ENCODE data around the gene KIRREL2. TPM values are rescaled to one million over a fixed set of nuclear protein-coding genes. Genes with fewer than 3 reads are reported as not detected.
A peak's percentile ranks its signal among the peaks of the same experiment; 100 is the strongest.
"Not testable (repeated sequence)": the region's sequence is repeated elsewhere in the genome, so short reads cannot be mapped to it uniquely, and the experiment has no call there.

KIRREL2 gene
- polyA plus RNA-seq, 4 donors = 0.10 to 0.62 TPM; not detected in 2

DNA sequence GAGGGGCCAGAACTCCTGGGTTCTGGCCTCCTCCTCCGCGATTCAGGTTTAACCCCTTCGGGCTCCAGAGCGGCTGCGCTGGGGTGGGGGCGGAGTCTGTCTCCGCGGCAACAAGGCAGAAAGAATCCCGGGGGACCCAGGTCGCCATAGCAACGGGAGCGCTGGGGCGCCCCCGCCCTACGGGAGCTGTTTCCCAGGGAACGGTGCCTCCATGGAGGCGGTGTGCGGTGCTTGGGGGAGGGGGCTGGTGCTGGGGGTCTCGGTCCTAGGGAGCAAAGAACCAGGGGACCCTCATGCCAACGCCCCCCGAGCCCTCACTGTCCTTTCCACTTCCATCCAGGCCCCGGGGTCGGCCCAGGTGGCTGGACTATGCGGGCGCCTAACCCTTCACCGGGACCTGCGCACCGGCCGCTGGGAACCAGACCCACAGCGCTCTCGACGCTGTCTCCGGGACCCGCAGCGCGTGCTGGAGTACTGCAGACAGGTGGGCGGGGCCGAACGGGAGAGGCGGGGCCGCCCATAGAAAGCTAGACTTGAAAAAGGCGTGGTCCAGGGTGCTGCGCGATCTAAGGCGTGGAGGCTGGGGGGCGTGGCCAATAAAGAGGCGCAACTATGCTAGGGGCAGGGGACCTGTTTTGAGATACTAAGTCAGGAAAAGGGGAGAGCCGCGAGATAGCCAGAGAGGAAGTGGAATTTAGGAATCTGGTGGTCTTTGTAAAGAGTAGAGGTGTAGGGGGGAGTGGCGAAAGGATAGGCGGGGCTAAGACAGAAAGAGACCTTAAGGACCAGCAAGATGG is 12.8 kb downstream of the KIRREL2 start:
- peak overlapping the region in 2 of 3 donors; percentile 14 to 29 for H3K4me3 ChIP-seq (ENCODE audit: low read depth in 1 of 3, low read length in 3 of 3)
- H3K9me3 ChIP-seq (ENCODE audit: control insufficient read depth in 2 of 2, insufficient read depth in 1 of 2, low read depth in 1 of 2, low read length in 1 of 2) = no peaks in the 10 kb centered on the region

DNA sequence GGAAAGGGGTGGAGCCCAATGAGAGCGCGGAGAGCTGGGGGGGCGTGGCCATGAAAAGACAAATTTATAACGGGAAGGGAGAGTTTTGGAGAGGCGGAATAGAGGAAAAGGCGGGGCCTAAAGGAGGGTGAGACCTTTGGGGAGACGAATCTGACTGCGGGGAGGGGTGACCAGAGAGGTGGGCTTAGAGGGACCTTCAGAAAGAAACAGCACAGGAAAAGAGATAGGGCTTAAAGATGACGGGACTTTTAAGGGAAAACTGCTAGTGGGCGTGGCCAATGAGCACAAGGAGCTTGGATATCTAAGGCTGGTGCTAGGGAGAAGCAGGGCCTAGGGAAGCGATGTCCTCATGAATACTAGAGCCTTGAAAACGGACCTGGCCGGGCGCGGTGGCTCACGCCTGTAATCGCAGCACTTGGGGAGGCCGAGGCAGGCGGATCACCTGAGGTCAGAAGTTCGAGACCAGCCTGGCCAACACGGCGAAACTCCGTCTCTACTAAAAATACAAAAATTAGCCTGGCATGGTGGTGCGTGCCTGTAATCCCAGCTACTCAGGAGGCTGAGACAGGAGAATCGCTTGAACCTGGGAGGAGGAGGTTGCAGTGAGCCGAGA is 13.5 kb downstream of the KIRREL2 start:
- not testable (repeated sequence) for H3K9me3 ChIP-seq (ENCODE audit: control insufficient read depth in 2 of 2, insufficient read depth in 1 of 2, low read depth in 1 of 2, low read length in 1 of 2); FAIRE-seq; H3K4me3 ChIP-seq (ENCODE audit: low read depth in 1 of 3, low read length in 3 of 3); H3K27ac ChIP-seq (ENCODE audit: low read depth in 1 of 3, low read length in 2 of 3); H3K36me3 ChIP-seq (ENCODE audit: control insufficient read depth in 3 of 3, insufficient read depth in 2 of 3, low read depth in 1 of 3, low read length in 3 of 3); DNase-seq
- peaks cover 2 to 49% (median 4%) of the 10 kb centered on the region in 3 donors for H3K27me3 ChIP-seq (ENCODE audit: control insufficient read depth in 3 of 3, insufficient read depth in 3 of 3, low read length in 3 of 3)
- 35 to 41% (median 37%) methylated on average over 26 of the region's 26 CpGs for WGBS, 3 donors
- peaks cover 0 to 18% (median 3%) of the 10 kb centered on the region in 3 donors for H3K4me1 ChIP-seq (ENCODE audit: control insufficient read depth in 3 of 3, insufficient read depth in 2 of 3, low read depth in 1 of 3, low read length in 2 of 3)

More for the DNA sequence above, 12.8 kb downstream of the KIRREL2 start:
- Histone ChIP-seq H3K4me1 (ENCODE audit: control insufficient read depth in 3 of 3, insufficient read depth in 2 of 3, low read depth in 1 of 3, low read length in 2 of 3) (peaks cover 0 to 18% (median 3%) of the 10 kb centered on the region in 3 donors), H3K36me3 (ENCODE audit: control insufficient read depth in 3 of 3, insufficient read depth in 2 of 3, low read depth in 1 of 3, low read length in 3 of 3) (no peaks in the 10 kb centered on the region), H3K27me3 (ENCODE audit: control insufficient read depth in 3 of 3, insufficient read depth in 3 of 3, low read length in 3 of 3) (peaks cover 2 to 49% (median 4%) of the 10 kb centered on the region in 3 donors), H3K27ac (ENCODE audit: low read depth in 1 of 3, low read length in 2 of 3) (peak overlapping the region in 1 of 3 donors; percentile 28)
- FAIRE-seq = no peak
- 1 to 3% (median 2%) methylated on average over 47 to 51 of the region's 51 CpGs for WGBS, 3 donors
- DNase-seq = peak; percentile 54 to 79

GRCh38 chr19:35870798-35871197 is 14.1 kb downstream of the KIRREL2 start:
- no peak overlapping the region for H3K4me3 ChIP-seq (ENCODE audit: low read depth in 1 of 3, low read length in 3 of 3)
- WGBS, 3 donors = 68 to 76% (median 72%) methylated on average over 10 to 12 of the region's 12 CpGs
- no peak overlapping the region for H3K27ac ChIP-seq (ENCODE audit: low read depth in 1 of 3, low read length in 2 of 3)
- H3K27me3 ChIP-seq (ENCODE audit: control insufficient read depth in 3 of 3, insufficient read depth in 3 of 3, low read length in 3 of 3) = peaks cover 2 to 45% (median 4%) of the 10 kb centered on the region in 3 donors
- peaks cover 0 to 18% (median 3%) of the 10 kb centered on the region in 3 donors for H3K4me1 ChIP-seq (ENCODE audit: control insufficient read depth in 3 of 3, insufficient read depth in 2 of 3, low read depth in 1 of 3, low read length in 2 of 3)
- no peak for DNase-seq
- H3K36me3 ChIP-seq (ENCODE audit: control insufficient read depth in 3 of 3, insufficient read depth in 2 of 3, low read depth in 1 of 3, low read length in 3 of 3) = no peaks in the 10 kb centered on the region
- H3K9me3 ChIP-seq (ENCODE audit: control insufficient read depth in 2 of 2, insufficient read depth in 1 of 2, low read depth in 1 of 2, low read length in 1 of 2) = no peaks in the 10 kb centered on the region
- no peak for FAIRE-seq

GRCh38 chr19:35871611-35872010 is 14.9 kb downstream of the KIRREL2 start:
- FAIRE-seq = no peak
- Histone ChIP-seq H3K4me1 (ENCODE audit: control insufficient read depth in 3 of 3, insufficient read depth in 2 of 3, low read depth in 1 of 3, low read length in 2 of 3) (peaks cover 0 to 18% (median 3%) of the 10 kb centered on the region in 3 donors), H3K27ac (ENCODE audit: low read depth in 1 of 3, low read length in 2 of 3) (no peak overlapping the region), H3K27me3 (ENCODE audit: control insufficient read depth in 3 of 3, insufficient read depth in 3 of 3, low read length in 3 of 3) (peaks cover 2 to 37% (median 4%) of the 10 kb centered on the region in 3 donors), H3K4me3 (ENCODE audit: low read depth in 1 of 3, low read length in 3 of 3) (no peak overlapping the region), H3K36me3 (ENCODE audit: control insufficient read depth in 3 of 3, insufficient read depth in 2 of 3, low read depth in 1 of 3, low read length in 3 of 3) (no peaks in the 10 kb centered on the region), H3K9me3 (ENCODE audit: control insufficient read depth in 2 of 2, insufficient read depth in 1 of 2, low read depth in 1 of 2, low read length in 1 of 2) (no peaks in the 10 kb centered on the region)
- no peak for DNase-seq
- WGBS, 3 donors = 80 to 89% (median 80%) methylated on average over 12 of the region's 12 CpGs

DNA sequence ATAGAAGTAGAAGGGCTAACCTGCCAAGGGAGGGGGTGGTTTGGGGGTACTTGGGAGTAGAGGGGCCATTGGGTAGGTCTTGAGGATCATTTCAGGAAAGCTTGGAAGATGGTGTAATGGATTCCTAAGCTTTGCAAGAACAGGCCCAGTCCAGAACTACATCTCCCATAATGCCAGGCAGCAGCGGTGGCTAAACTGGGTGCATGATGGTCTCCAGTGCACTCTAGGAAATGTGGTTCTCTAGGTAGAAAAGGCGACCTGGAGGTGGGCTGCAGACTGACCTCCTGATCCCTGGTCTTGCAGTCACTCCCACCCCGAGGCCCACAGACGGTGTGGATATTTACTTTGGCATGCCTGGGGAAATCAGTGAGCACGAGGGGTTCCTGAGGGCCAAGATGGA is 15.5 kb downstream of the KIRREL2 start:
- H3K27me3 ChIP-seq (ENCODE audit: control insufficient read depth in 3 of 3, insufficient read depth in 3 of 3, low read length in 3 of 3) = peaks cover 2 to 37% (median 4%) of the 10 kb centered on the region in 3 donors
- no peak for FAIRE-seq

DNA sequence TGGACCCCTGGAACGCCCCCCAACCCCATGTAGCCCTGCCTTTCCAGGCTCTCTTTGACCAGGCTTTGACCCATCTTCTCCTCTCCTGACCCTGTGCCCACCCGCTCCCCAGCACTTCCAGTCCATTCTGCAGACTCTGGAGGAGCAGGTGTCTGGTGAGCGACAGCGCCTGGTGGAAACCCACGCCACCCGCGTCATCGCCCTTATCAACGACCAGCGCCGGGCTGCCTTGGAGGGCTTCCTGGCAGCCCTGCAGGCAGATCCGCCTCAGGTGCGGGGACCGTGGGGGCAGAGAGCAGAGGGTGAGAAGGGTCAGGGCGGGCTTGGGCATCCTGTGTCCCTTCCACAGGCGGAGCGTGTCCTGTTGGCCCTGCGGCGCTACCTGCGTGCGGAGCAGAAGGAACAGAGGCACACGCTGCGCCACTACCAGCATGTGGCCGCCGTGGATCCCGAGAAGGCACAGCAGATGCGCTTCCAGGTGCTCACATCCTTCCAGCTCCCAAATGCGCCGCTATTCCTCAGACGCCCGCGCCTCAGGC is 17.8 kb downstream of the KIRREL2 start:
- no peaks in the 10 kb centered on the region for H3K9me3 ChIP-seq (ENCODE audit: control insufficient read depth in 2 of 2, insufficient read depth in 1 of 2, low read depth in 1 of 2, low read length in 1 of 2)
- peaks cover 0 to 7% (median 3%) of the 10 kb centered on the region in 3 donors for H3K4me1 ChIP-seq (ENCODE audit: control insufficient read depth in 3 of 3, insufficient read depth in 2 of 3, low read depth in 1 of 3, low read length in 2 of 3)
- peaks cover 0 to 37% (median under 1%) of the 10 kb centered on the region in 3 donors for H3K27me3 ChIP-seq (ENCODE audit: control insufficient read depth in 3 of 3, insufficient read depth in 3 of 3, low read length in 3 of 3)
- no peak for FAIRE-seq
- H3K36me3 ChIP-seq (ENCODE audit: control insufficient read depth in 3 of 3, insufficient read depth in 2 of 3, low read depth in 1 of 3, low read length in 3 of 3) = no peaks in the 10 kb centered on the region
- no peak overlapping the region for H3K4me3 ChIP-seq (ENCODE audit: low read depth in 1 of 3, low read length in 3 of 3)
- no peak overlapping the region for H3K27ac ChIP-seq (ENCODE audit: low read depth in 1 of 3, low read length in 2 of 3)
- WGBS, 3 donors = 89 to 94% (median 91%) methylated on average over 27 to 32 of the region's 32 CpGs
- DNase-seq = no peak

More for the DNA sequence above, 15.5 kb downstream of the KIRREL2 start:
- WGBS, 3 donors = 73 to 87% (median 80%) methylated on average over 5 of the region's 5 CpGs
- Histone ChIP-seq H3K4me1 (ENCODE audit: control insufficient read depth in 3 of 3, insufficient read depth in 2 of 3, low read depth in 1 of 3, low read length in 2 of 3) (peaks cover 0 to 18% (median 3%) of the 10 kb centered on the region in 3 donors), H3K4me3 (ENCODE audit: low read depth in 1 of 3, low read length in 3 of 3) (no peak overlapping the region), H3K9me3 (ENCODE audit: control insufficient read depth in 2 of 2, insufficient read depth in 1 of 2, low read depth in 1 of 2, low read length in 1 of 2) (no peaks in the 10 kb centered on the region), H3K36me3 (ENCODE audit: control insufficient read depth in 3 of 3, insufficient read depth in 2 of 3, low read depth in 1 of 3, low read length in 3 of 3) (no peaks in the 10 kb centered on the region), H3K27ac (ENCODE audit: low read depth in 1 of 3, low read length in 2 of 3) (no peak overlapping the region)
- DNase-seq = no peak

GRCh38 chr19:35879068-35879467 is 22.4 kb downstream of the KIRREL2 start:
- Histone ChIP-seq H3K4me3 (ENCODE audit: low read depth in 1 of 3, low read length in 3 of 3) (no peak overlapping the region), H3K27me3 (ENCODE audit: control insufficient read depth in 3 of 3, insufficient read depth in 3 of 3, low read length in 3 of 3) (peaks cover 0 to 21% (median 0%) of the 10 kb centered on the region in 3 donors), H3K36me3 (ENCODE audit: control insufficient read depth in 3 of 3, insufficient read depth in 2 of 3, low read depth in 1 of 3, low read length in 3 of 3) (no peaks in the 10 kb centered on the region), H3K9me3 (ENCODE audit: control insufficient read depth in 2 of 2, insufficient read depth in 1 of 2, low read depth in 1 of 2, low read length in 1 of 2) (no peaks in the 10 kb centered on the region), H3K4me1 (ENCODE audit: control insufficient read depth in 3 of 3, insufficient read depth in 2 of 3, low read depth in 1 of 3, low read length in 2 of 3) (no peaks in the 10 kb centered on the region), H3K27ac (ENCODE audit: low read depth in 1 of 3, low read length in 2 of 3) (no peak overlapping the region)
- FAIRE-seq (no peak), DNase-seq (no peak)
- WGBS, 3 donors = 50 to 62% (median 56%) methylated on average over 21 to 23 of the region's 23 CpGs

DNA sequence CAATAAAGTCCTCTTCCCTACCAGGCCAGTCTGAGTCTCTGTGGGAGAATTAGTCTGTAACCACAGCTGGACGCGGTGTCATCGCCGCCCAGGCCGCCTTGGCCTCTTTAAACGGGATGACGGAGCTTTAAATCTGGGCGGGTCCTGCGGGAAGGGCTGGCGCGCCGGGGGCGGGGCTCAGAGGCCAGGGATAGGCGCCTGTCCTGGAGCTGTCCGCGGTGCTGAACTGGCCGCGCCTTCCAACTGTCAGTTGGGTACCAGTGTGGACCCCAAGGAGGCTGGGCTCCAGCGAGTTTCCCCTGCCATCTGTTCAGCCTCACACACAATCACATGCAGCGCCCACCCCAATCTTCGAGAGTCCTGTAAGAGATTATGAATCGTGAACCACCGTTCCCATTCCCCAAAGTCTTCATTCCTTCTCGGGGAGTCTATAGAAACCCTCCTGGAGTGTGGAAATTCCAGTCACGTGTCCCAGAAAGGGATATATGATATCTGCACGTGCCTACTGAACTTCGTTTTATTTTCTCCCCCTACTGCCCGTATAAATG is 23.1 kb downstream of the KIRREL2 start:
- 2 to 3% (median 3%) methylated on average over 28 of the region's 28 CpGs for WGBS, 3 donors
- H3K4me3 ChIP-seq (ENCODE audit: low read depth in 1 of 3, low read length in 3 of 3) = no peak overlapping the region
- DNase-seq = peak; percentile 81 to 93
- no peaks in the 10 kb centered on the region for H3K36me3 ChIP-seq (ENCODE audit: control insufficient read depth in 3 of 3, insufficient read depth in 2 of 3, low read depth in 1 of 3, low read length in 3 of 3)
- no peaks in the 10 kb centered on the region for H3K4me1 ChIP-seq (ENCODE audit: control insufficient read depth in 3 of 3, insufficient read depth in 2 of 3, low read depth in 1 of 3, low read length in 2 of 3)
- no peak overlapping the region for H3K27ac ChIP-seq (ENCODE audit: low read depth in 1 of 3, low read length in 2 of 3)
- H3K9me3 ChIP-seq (ENCODE audit: control insufficient read depth in 2 of 2, insufficient read depth in 1 of 2, low read depth in 1 of 2, low read length in 1 of 2) = no peaks in the 10 kb centered on the region
- FAIRE-seq = no peak
- peaks cover 0 to 21% (median 0%) of the 10 kb centered on the region in 3 donors for H3K27me3 ChIP-seq (ENCODE audit: control insufficient read depth in 3 of 3, insufficient read depth in 3 of 3, low read length in 3 of 3)

All from small intestine (tissue), 7 donors.